CD8-positive, alpha-beta memory T cell (primary cell): ENCODE results near the gene OPN4. TPM values are rescaled to one million over a fixed set of nuclear protein-coding genes. Genes with fewer than 3 reads are reported as not detected.
A peak's percentile ranks its signal among the peaks of the same experiment; 100 is the strongest.

Source experiments
- CTCF ChIA-PET: fragments of 350-600 bp; sonication (Branson Sonifier 250); formaldehyde crosslinking; loops from one replicate; lab custom pipeline; 2021; ENCODE audit warnings: antibody characterized with exemption; lab: Charles Lee
- POLR2A ChIA-PET: fragments of 350-600 bp; sonication (Branson Sonifier 250); formaldehyde crosslinking; loops from one replicate; lab custom pipeline; 2021; ENCODE audit warnings: antibody characterized with exemption; lab: Charles Lee
- DNase-seq, 5 donors: peaks; one replicate each; pipeline versions ENCODE4 v3.0.0 to v3.0.0-alpha.2; 2020 to 2022; ENCODE audit warnings: mixed read lengths in 1 of 5
- H3K27ac ChIP-seq: one replicate; pipeline ENCODE4 v1.7.0; 2013; ENCODE audit warnings: low read depth, mild to moderate bottlenecking, low read length, moderate library complexity
- H3K27me3 ChIP-seq: 2 replicates; pipeline ENCODE4 v1.7.0; 2013; ENCODE audit warnings: low read length, mild to moderate bottlenecking; ENCODE audit not compliant: insufficient read depth, poor library complexity, severe bottlenecking
- H3K36me3 ChIP-seq: 2 replicates; pipeline ENCODE4 v1.7.0; 2013; ENCODE audit warnings: mild to moderate bottlenecking, low read length, moderate library complexity; ENCODE audit not compliant: insufficient read depth
- H3K4me1 ChIP-seq: 2 replicates; pipeline ENCODE4 v1.7.0; 2013; ENCODE audit warnings: mild to moderate bottlenecking, low read length, moderate library complexity; ENCODE audit not compliant: insufficient read depth
- H3K4me3 ChIP-seq: 2 replicates; pipeline ENCODE4 v1.7.0; 2013; ENCODE audit warnings: mild to moderate bottlenecking, low read length
- H3K9me3 ChIP-seq: 2 replicates; pipeline ENCODE4 v1.7.0; 2013; ENCODE audit warnings: mild to moderate bottlenecking, low read length
- H3K27ac Mint-ChIP-seq, 8 donors: one replicate each; pipeline ENCODE4 v1.8.0; 2020 to 2021; ENCODE audit warnings: mixed read lengths in 8 of 8, mild to moderate bottlenecking in 6 of 8, inconsistent platforms in 3 of 8, moderate library complexity in 3 of 8
- H3K27me3 Mint-ChIP-seq, 2 donors: one replicate each; pipeline ENCODE4 v1.8.0; 2020 to 2021; ENCODE audit warnings: mixed read lengths in 2 of 2, mild to moderate bottlenecking in 1 of 2, moderate library complexity in 1 of 2
- H3K36me3 Mint-ChIP-seq, 3 donors: one replicate each; pipeline ENCODE4 v1.8.0; 2020 to 2021; ENCODE audit warnings: mixed read lengths in 3 of 3, inconsistent platforms in 1 of 3, mild to moderate bottlenecking in 1 of 3
- H3K4me1 Mint-ChIP-seq, 3 donors: one replicate each; pipeline ENCODE4 v1.8.0; 2020 to 2021; ENCODE audit warnings: mixed read lengths in 3 of 3, inconsistent platforms in 1 of 3, mild to moderate bottlenecking in 1 of 3
- H3K4me3 Mint-ChIP-seq, 7 donors: one replicate each; pipeline ENCODE4 v1.8.0; 2020 to 2021; ENCODE audit warnings: mixed read lengths in 7 of 7, mild to moderate bottlenecking in 6 of 7, moderate library complexity in 4 of 7, inconsistent platforms in 2 of 7
- H3K9me3 Mint-ChIP-seq, 5 donors: one replicate each; pipeline ENCODE4 v1.8.0; 2020 to 2022; ENCODE audit warnings: mixed read lengths in 5 of 5, mild to moderate bottlenecking in 3 of 5, moderate library complexity in 2 of 5, inconsistent platforms in 1 of 5
- polyA plus RNA-seq: library from polyadenylated mRNA; unstranded; fragments of 300-500 nt; fragmentation: Illumina TruSeq; gene quantifications from one replicate; pipeline ENCODE4 v1.2.3, GENCODE V29; 2021
- total RNA-seq, 2 experiments: library from RNA; stranded (reverse); gene quantifications; one replicate each; pipeline ENCODE4 v1.2.3, GENCODE V29; 2021

OPN4 gene
- total and polyA plus RNA-seq, 3 experiments from 2014 or later: not detected

- Mint-ChIP-seq H3K27me3 (peaks cover 0 to 3% of the 10 kb centered on the region in 2 donors), H3K36me3 (no peaks in the 10 kb centered on the region), H3K4me1 (no peaks in the 10 kb centered on the region), H3K9me3 (no peaks in the 10 kb centered on the region), H3K4me3 (no peak overlapping the region), H3K27ac (no peak overlapping the region)
- Histone ChIP-seq H3K9me3 (no peaks in the 10 kb centered on the region), H3K36me3 (no peaks in the 10 kb centered on the region), H3K27ac (no peak overlapping the region), H3K4me1 (no peaks in the 10 kb centered on the region), H3K4me3 (no peak overlapping the region), H3K27me3 (no peaks in the 10 kb centered on the region)
- CTCF ChIA-PET: no interaction called here
- POLR2A ChIA-PET: no interaction called here
- DNase-seq: peak in 1 of 5 donors; percentile 32
These were observed 4.7 kb upstream of the OPN4 start for GRCh38 chr10:86649471-86650150.

GRCh38 chr10:86650151-86650550, 4.2 kb upstream of the OPN4 start:
- peaks cover 0 to 3% of the 10 kb centered on the region in 2 donors for H3K27me3 Mint-ChIP-seq
- Histone ChIP-seq H3K36me3 (no peaks in the 10 kb centered on the region), H3K27me3 (no peaks in the 10 kb centered on the region), H3K9me3 (no peaks in the 10 kb centered on the region), H3K4me3 (no peak overlapping the region), H3K4me1 (no peaks in the 10 kb centered on the region), H3K27ac (no peak overlapping the region)
- no peak for DNase-seq
- CTCF ChIA-PET: no interaction called here
- H3K27ac Mint-ChIP-seq: no peak overlapping the region
- no peak overlapping the region for H3K4me3 Mint-ChIP-seq
- H3K4me1 Mint-ChIP-seq: no peaks in the 10 kb centered on the region
- H3K9me3 Mint-ChIP-seq: no peaks in the 10 kb centered on the region
- POLR2A ChIA-PET: no interaction called here
- H3K36me3 Mint-ChIP-seq: no peaks in the 10 kb centered on the region

- Mint-ChIP-seq H3K4me3 (no peak overlapping the region), H3K27me3 (peaks cover 0 to 3% of the 10 kb centered on the region in 2 donors), H3K36me3 (no peaks in the 10 kb centered on the region), H3K9me3 (no peaks in the 10 kb centered on the region), H3K27ac (no peak overlapping the region), H3K4me1 (no peaks in the 10 kb centered on the region)
- no peak overlapping the region for H3K27ac ChIP-seq
- CTCF ChIA-PET: no interaction called here
- no peaks in the 10 kb centered on the region for H3K36me3 ChIP-seq
- H3K4me3 ChIP-seq: no peak overlapping the region
- POLR2A ChIA-PET: no interaction called here
- no peaks in the 10 kb centered on the region for H3K4me1 ChIP-seq
- no peaks in the 10 kb centered on the region for H3K27me3 ChIP-seq
- DNase-seq: peak in 1 of 5 donors; percentile 43
- no peaks in the 10 kb centered on the region for H3K9me3 ChIP-seq
These were observed 3.3 kb upstream of the OPN4 start for GRCh38 chr10:86651021-86651471.

GRCh38 chr10:86651631-86652331, 2.6 kb upstream of the OPN4 start:
- H3K27me3 ChIP-seq: no peaks in the 10 kb centered on the region
- Mint-ChIP-seq H3K4me3 (no peak overlapping the region), H3K36me3 (no peaks in the 10 kb centered on the region), H3K9me3 (no peaks in the 10 kb centered on the region), H3K27me3 (peaks cover 0 to 3% of the 10 kb centered on the region in 2 donors), H3K4me1 (no peaks in the 10 kb centered on the region), H3K27ac (no peak overlapping the region)
- H3K4me1 ChIP-seq: no peaks in the 10 kb centered on the region
- no peak overlapping the region for H3K27ac ChIP-seq
- ChIA-PET POLR2A (no interaction called here), CTCF (no interaction called here)
- no peaks in the 10 kb centered on the region for H3K9me3 ChIP-seq
- H3K36me3 ChIP-seq: no peaks in the 10 kb centered on the region
- DNase-seq: peak in 1 of 5 donors; percentile 31
- H3K4me3 ChIP-seq: no peak overlapping the region

GRCh38 chr10:86652361-86653202, 1.8 kb upstream of the OPN4 start:
- peak in 1 of 5 donors; percentile 25 for DNase-seq
- Mint-ChIP-seq H3K27ac (peak overlapping the region in 1 of 8 donors; percentile 34), H3K9me3 (no peaks in the 10 kb centered on the region), H3K36me3 (no peaks in the 10 kb centered on the region), H3K27me3 (peaks cover 3 to 5% of the 10 kb centered on the region in 2 donors), H3K4me3 (no peak overlapping the region), H3K4me1 (no peaks in the 10 kb centered on the region)
- Histone ChIP-seq H3K27me3 (no peaks in the 10 kb centered on the region), H3K36me3 (no peaks in the 10 kb centered on the region), H3K4me1 (no peaks in the 10 kb centered on the region), H3K27ac (no peak overlapping the region), H3K9me3 (no peaks in the 10 kb centered on the region), H3K4me3 (no peak overlapping the region)
- ChIA-PET CTCF (no interaction called here), POLR2A (no interaction called here)

GRCh38 chr10:86653379-86653778, 968 bp upstream of the OPN4 start:
- CTCF ChIA-PET: no interaction called here
- H3K4me1 Mint-ChIP-seq: no peaks in the 10 kb centered on the region
- H3K27me3 Mint-ChIP-seq: peaks cover 2 to 5% of the 10 kb centered on the region in 2 donors
- Histone ChIP-seq H3K27ac (no peak overlapping the region), H3K36me3 (no peaks in the 10 kb centered on the region), H3K4me1 (no peaks in the 10 kb centered on the region), H3K9me3 (no peaks in the 10 kb centered on the region), H3K27me3 (no peaks in the 10 kb centered on the region), H3K4me3 (no peak overlapping the region)
- peak in 1 of 5 donors; percentile 10 for DNase-seq
- H3K9me3 Mint-ChIP-seq: no peaks in the 10 kb centered on the region
- no peak overlapping the region for H3K27ac Mint-ChIP-seq
- H3K4me3 Mint-ChIP-seq: no peak overlapping the region
- no peaks in the 10 kb centered on the region for H3K36me3 Mint-ChIP-seq
- POLR2A ChIA-PET: no interaction called here

- Mint-ChIP-seq H3K27ac (no peak overlapping the region), H3K36me3 (no peaks in the 10 kb centered on the region), H3K4me1 (no peaks in the 10 kb centered on the region), H3K4me3 (no peak overlapping the region), H3K27me3 (peaks cover 2 to 5% of the 10 kb centered on the region in 2 donors), H3K9me3 (no peaks in the 10 kb centered on the region)
- no peaks in the 10 kb centered on the region for H3K36me3 ChIP-seq
- H3K27me3 ChIP-seq: no peaks in the 10 kb centered on the region
- POLR2A ChIA-PET: no interaction called here
- DNase-seq: no peak
- CTCF ChIA-PET: no interaction called here
- H3K9me3 ChIP-seq: no peaks in the 10 kb centered on the region
- H3K4me1 ChIP-seq: no peaks in the 10 kb centered on the region
- no peak overlapping the region for H3K27ac ChIP-seq
- no peak overlapping the region for H3K4me3 ChIP-seq
These were observed 360 bp upstream of the OPN4 start for GRCh38 chr10:86653987-86654386.

GRCh38 chr10:86655173-86655540, 810 bp downstream of the OPN4 start:
- no peak for DNase-seq
- no peaks in the 10 kb centered on the region for H3K9me3 Mint-ChIP-seq
- no peaks in the 10 kb centered on the region for H3K4me1 Mint-ChIP-seq
- H3K4me3 Mint-ChIP-seq: no peak overlapping the region
- Histone ChIP-seq H3K36me3 (no peaks in the 10 kb centered on the region), H3K4me1 (no peaks in the 10 kb centered on the region), H3K27ac (no peak overlapping the region), H3K9me3 (no peaks in the 10 kb centered on the region), H3K27me3 (no peaks in the 10 kb centered on the region), H3K4me3 (no peak overlapping the region)
- no peak overlapping the region for H3K27ac Mint-ChIP-seq
- ChIA-PET POLR2A (no interaction called here), CTCF (no interaction called here)
- H3K36me3 Mint-ChIP-seq: no peaks in the 10 kb centered on the region
- H3K27me3 Mint-ChIP-seq: peaks cover 2 to 5% of the 10 kb centered on the region in 2 donors
